SK-N-SH treated with all-trans-retinoic acid at 6 μM for 48 hours (cell line): Measurements from ENCODE around the gene AMIGO2.

Source experiments
- ATAC-seq: fragments of 200-7000 bp; cut with Tn5 transposase; 3 replicates; pipeline ENCODE4 v1.9.1; 2020; ENCODE audit warnings: mild to moderate bottlenecking, moderate library complexity
- ARNTL ChIP-seq: fragments of 450-650 bp; formaldehyde crosslinking; IDR thresholded peaks from 2 replicates; pipeline ENCODE4 v1.5.0; 2020; ENCODE audit warnings: low read depth, mild to moderate bottlenecking, moderate library complexity, borderline replicate concordance
- BACH2 ChIP-seq: fragments of 250-450 bp; sonication (Bioruptor Pico); IDR thresholded peaks from 2 replicates; pipeline ENCODE4 v1.9.0; 2021; ENCODE audit warnings: mild to moderate bottlenecking, borderline replicate concordance
- CSDC2 ChIP-seq: fragments of 250-450 bp; sonication (Bioruptor Pico); IDR thresholded peaks from 2 replicates; pipeline ENCODE4 v1.5.0; 2020; ENCODE audit warnings: mild to moderate bottlenecking, moderate library complexity
- ESRRG ChIP-seq: fragments of 250-450 bp; sonication (Bioruptor Pico); IDR thresholded peaks from 2 replicates; pipeline ENCODE4 v1.6.1; 2021; ENCODE audit warnings: mild to moderate bottlenecking
- GLIS3 ChIP-seq: fragments of 250-450 bp; sonication (Bioruptor Pico); IDR thresholded peaks from 2 replicates; pipeline ENCODE4 v1.5.0; 2020; ENCODE audit warnings: mild to moderate bottlenecking, moderate library complexity
- ISL1 ChIP-seq: fragments of 250-450 bp; sonication (Bioruptor Pico); IDR thresholded peaks from 2 replicates; pipeline ENCODE4 v2.1.2; 2022; ENCODE audit warnings: mild to moderate bottlenecking, moderate library complexity
- OSR1 ChIP-seq: fragments of 250-450 bp; sonication (Bioruptor Pico); IDR thresholded peaks from 2 replicates; pipeline ENCODE4 v1.8.0; 2022; ENCODE audit warnings: moderate library complexity, mild to moderate bottlenecking, inconsistent platforms
- PPARA ChIP-seq: fragments of 250-450 bp; sonication (Bioruptor Pico); IDR thresholded peaks from 2 replicates; pipeline ENCODE4 v1.5.0; 2020; ENCODE audit warnings: mild to moderate bottlenecking, borderline replicate concordance
- RARB ChIP-seq: fragments of 250-450 bp; sonication (Bioruptor Pico); IDR thresholded peaks from 2 replicates; pipeline ENCODE4 v1.8.0; 2021; ENCODE audit warnings: mild to moderate bottlenecking, moderate library complexity
- SNAI2 ChIP-seq: fragments of 250-450 bp; sonication (Bioruptor Pico); IDR thresholded peaks from 2 replicates; pipeline ENCODE4 v1.5.0; 2020; ENCODE audit warnings: mild to moderate bottlenecking, moderate library complexity
- TCF4 ChIP-seq: fragments of 250-450 bp; sonication (Bioruptor Pico); IDR thresholded peaks from 2 replicates; pipeline ENCODE4 v1.8.0; 2021; ENCODE audit warnings: mild to moderate bottlenecking, moderate library complexity, borderline replicate concordance
- TOX ChIP-seq: fragments of 250-450 bp; sonication (Bioruptor Pico); IDR thresholded peaks from 2 replicates; pipeline ENCODE4 v1.8.0; 2021; ENCODE audit warnings: mild to moderate bottlenecking, moderate library complexity, borderline replicate concordance
- ZC3H10 ChIP-seq: fragments of 250-450 bp; sonication (Bioruptor Pico); IDR thresholded peaks from 2 replicates; pipeline ENCODE4 v1.5.1; 2021; ENCODE audit warnings: mild to moderate bottlenecking, moderate library complexity
- ZFP3 ChIP-seq: fragments of 250-450 bp; sonication (Bioruptor Pico); IDR thresholded peaks from 2 replicates; pipeline ENCODE4 v1.5.0; 2020; ENCODE audit warnings: mild to moderate bottlenecking, moderate library complexity
- ZFP30 ChIP-seq: fragments of 450-650 bp; formaldehyde crosslinking; IDR thresholded peaks from 2 replicates; pipeline ENCODE4 v1.5.0; 2022; ENCODE audit warnings: mild to moderate bottlenecking, moderate library complexity
- ZNF565 ChIP-seq: fragments of 450-650 bp; formaldehyde crosslinking; conservative IDR thresholded peaks from 2 replicates; pipeline ENCODE4 v1.5.0; 2020; ENCODE audit warnings: low read depth, mild to moderate bottlenecking, moderate library complexity
- ZNF70 ChIP-seq: fragments of 450-650 bp; formaldehyde crosslinking; IDR thresholded peaks from 2 replicates; pipeline ENCODE4 v1.5.0; 2020; ENCODE audit warnings: mild to moderate bottlenecking, moderate library complexity
- ZNF8 ChIP-seq: fragments of 450-650 bp; formaldehyde crosslinking; IDR thresholded peaks from 2 replicates; pipeline ENCODE4 v1.5.0; 2020; ENCODE audit warnings: mild to moderate bottlenecking, moderate library complexity
- TF ChIP-seq, protein P1 (sequence below): fragments of 250-450 bp; sonication (Bioruptor Pico); IDR thresholded peaks from 2 replicates; pipeline ENCODE4 v1.5.1; 2021; ENCODE audit warnings: mild to moderate bottlenecking, moderate library complexity
- TF ChIP-seq, protein P2 (sequence below): fragments of 250-450 bp; sonication (Bioruptor Pico); IDR thresholded peaks from 2 replicates; pipeline ENCODE4 v1.5.1; 2020; ENCODE audit warnings: low read depth, mild to moderate bottlenecking, moderate library complexity
- TF ChIP-seq, protein P3 (sequence below): fragments of 250-450 bp; sonication (Bioruptor Pico); IDR thresholded peaks from 2 replicates; pipeline ENCODE4 v1.8.0; 2020; ENCODE audit warnings: mild to moderate bottlenecking, moderate library complexity, borderline replicate concordance
- TF ChIP-seq, protein P4 (sequence below): fragments of 250-450 bp; sonication (Bioruptor Pico); IDR thresholded peaks from 2 replicates; pipeline ENCODE4 v1.8.0; 2021; ENCODE audit warnings: low read depth, mild to moderate bottlenecking, moderate library complexity, borderline replicate concordance

The AMIGO2 gene

DNA sequence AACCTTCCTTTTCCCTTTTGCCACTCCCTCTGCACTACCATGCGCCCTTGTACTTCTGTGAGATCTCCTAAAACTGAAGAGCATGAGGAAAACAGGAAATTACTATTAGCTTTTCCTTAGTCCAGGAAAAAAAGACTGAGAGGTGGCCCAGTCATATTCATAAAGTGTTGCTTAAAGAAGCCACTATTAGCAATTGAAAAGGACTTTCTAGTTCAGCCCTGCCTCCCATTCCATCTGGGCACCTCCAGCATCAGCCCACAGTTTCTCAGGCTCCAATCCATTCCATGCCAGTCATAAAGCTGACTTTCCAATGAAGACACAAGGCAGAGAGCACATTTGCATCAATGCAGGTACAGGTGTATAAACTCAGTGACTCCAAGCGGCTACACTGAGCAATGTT lies 19.9 kb upstream of the AMIGO2 start (continued):
- TF ChIP-seq, protein P1, sequence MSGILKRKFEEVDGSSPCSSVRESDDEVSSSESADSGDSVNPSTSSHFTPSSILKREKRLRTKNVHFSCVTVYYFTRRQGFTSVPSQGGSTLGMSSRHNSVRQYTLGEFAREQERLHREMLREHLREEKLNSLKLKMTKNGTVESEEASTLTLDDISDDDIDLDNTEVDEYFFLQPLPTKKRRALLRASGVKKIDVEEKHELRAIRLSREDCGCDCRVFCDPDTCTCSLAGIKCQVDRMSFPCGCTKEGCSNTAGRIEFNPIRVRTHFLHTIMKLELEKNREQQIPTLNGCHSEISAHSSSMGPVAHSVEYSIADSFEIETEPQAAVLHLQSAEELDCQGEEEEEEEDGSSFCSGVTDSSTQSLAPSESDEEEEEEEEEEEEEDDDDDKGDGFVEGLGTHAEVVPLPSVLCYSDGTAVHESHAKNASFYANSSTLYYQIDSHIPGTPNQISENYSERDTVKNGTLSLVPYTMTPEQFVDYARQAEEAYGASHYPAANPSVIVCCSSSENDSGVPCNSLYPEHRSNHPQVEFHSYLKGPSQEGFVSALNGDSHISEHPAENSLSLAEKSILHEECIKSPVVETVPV = no peak
- no peak for TF ChIP-seq ZNF565 (CRISPR knock-in tag)
- TF ChIP-seq, protein P2, sequence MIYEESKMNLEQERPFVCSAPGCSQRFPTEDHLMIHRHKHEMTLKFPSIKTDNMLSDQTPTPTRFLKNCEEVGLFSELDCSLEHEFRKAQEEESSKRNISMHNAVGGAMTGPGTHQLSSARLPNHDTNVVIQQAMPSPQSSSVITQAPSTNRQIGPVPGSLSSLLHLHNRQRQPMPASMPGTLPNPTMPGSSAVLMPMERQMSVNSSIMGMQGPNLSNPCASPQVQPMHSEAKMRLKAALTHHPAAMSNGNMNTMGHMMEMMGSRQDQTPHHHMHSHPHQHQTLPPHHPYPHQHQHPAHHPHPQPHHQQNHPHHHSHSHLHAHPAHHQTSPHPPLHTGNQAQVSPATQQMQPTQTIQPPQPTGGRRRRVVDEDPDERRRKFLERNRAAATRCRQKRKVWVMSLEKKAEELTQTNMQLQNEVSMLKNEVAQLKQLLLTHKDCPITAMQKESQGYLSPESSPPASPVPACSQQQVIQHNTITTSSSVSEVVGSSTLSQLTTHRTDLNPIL = no peak
- TF ChIP-seq ZNF8 (CRISPR knock-in tag) = no peak
- no peak for TF ChIP-seq ZC3H10 (CRISPR knock-in tag)
- TF ChIP-seq, all 23 proteins: peak for 0

DNA sequence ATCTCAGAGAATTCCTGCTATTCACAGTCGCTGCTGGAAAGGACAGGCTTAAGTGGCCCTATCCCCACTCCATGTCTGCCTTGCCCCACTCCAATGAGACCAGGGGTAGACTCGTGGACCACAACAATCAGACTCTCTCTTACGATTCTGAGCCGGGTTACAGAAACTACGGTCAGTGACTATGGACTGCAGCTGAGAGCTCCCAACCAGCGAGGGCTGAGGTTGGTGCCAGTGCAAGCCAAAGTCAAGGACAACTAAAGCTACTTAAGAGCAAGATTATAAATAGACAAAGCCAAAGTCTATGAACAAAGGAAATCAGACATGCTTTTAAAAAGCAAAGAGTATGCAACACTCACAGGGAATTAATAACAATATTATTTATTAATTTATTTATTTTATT lies 18.3 kb upstream of the AMIGO2 start:
- no peak for TF ChIP-seq RARB (CRISPR knock-in tag)
- TF ChIP-seq, protein P2 = no peak
- TF ChIP-seq ARNTL (CRISPR knock-in tag) = no peak
- TF ChIP-seq ZNF8 (CRISPR knock-in tag) = no peak
- no peak for TF ChIP-seq ZNF70 (CRISPR knock-in tag)
- TF ChIP-seq ISL1 (CRISPR knock-in tag) = no peak
- TF ChIP-seq, protein P1 = no peak
- ATAC-seq = no peak

DNA sequence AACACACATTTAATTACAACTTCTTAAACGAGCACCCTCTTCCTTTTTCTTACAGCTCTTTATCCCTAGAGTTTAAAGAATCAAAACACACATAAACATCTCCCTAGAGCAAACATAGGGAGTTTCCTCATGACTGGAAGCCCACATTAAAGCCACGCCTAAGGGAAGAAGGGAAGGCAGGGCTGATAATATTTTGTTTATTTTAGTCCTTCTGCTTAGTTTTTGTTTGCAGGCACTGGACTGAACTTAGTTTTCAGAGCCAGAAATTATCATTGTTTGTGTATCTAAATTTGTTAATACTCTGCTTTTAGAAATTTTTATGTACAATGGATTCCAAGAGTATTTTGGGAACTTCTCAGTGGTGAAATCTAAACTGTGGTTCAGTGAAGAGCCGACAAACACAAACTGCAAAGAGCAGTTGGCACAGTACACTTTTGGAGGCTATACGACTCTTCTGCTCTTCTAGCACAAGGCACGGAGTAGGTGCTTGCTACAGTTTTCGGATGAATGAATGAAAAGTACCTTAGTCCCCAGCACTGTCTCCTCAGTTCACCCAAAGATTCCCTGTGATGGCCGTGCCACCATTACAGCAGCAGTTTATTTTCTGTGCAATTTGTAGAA lies 17.6 kb upstream of the AMIGO2 start:
- TF ChIP-seq SNAI2 (CRISPR knock-in tag) = no peak
- no peak for TF ChIP-seq RARB (CRISPR knock-in tag)
- TF ChIP-seq, protein P1 = no peak
- TF ChIP-seq ESRRG (CRISPR knock-in tag) = no peak
- TF ChIP-seq ZFP30 = no peak
- no peak for TF ChIP-seq BACH2 (CRISPR knock-in tag)
- no peak for TF ChIP-seq PPARA (CRISPR knock-in tag)
- no peak for TF ChIP-seq CSDC2 (CRISPR knock-in tag)
- no peak for TF ChIP-seq ISL1 (CRISPR knock-in tag)
- no peak for ATAC-seq

DNA sequence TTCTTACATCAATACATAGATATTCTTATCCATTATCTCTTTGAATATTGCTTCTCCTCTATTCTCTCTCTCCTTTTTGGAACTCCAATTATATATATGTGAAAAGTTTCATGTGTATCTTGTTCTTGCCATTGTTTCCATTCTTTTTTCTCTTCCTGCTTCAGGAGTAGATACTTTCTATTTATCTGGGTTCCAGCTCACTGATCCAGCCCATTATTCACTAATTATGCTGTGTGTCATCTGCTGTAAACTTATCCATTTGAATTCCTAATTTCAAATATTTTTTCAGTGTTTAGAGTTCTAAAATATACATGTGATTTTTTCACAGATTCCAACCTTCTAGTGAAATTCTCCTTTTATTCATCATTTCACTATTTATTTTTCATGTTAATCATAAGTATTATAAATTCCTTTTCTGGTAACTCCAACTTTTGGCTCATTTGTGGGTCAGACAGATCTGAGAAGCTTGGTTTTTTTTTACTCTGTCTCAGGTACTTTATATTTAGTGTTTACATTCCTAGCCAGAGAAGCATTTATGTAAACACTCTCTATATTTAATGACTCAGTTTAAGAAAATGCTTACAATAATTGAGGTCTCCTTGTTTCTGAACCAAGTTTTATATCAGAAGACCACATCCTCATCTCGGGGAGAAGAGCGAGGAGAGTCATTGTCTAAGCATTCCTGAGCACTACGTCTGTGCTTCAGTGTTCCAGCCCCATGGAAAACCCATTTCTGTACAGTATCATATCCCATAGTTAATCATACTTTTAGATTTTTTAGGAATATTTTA lies 15.9 kb upstream of the AMIGO2 start:
- TF ChIP-seq GLIS3 (CRISPR knock-in tag) (no peak), PPARA (CRISPR knock-in tag) (no peak), ZNF565 (CRISPR knock-in tag) (no peak), ZNF8 (CRISPR knock-in tag) (no peak), BACH2 (CRISPR knock-in tag) (no peak), TCF4 (CRISPR knock-in tag) (no peak), ZNF70 (CRISPR knock-in tag) (no peak), RARB (CRISPR knock-in tag) (no peak), OSR1 (CRISPR knock-in tag) (no peak), ZFP3 (CRISPR knock-in tag) (no peak), ARNTL (CRISPR knock-in tag) (no peak), CSDC2 (CRISPR knock-in tag) (no peak), TOX (CRISPR knock-in tag) (no peak)
- TF ChIP-seq, protein P3, sequence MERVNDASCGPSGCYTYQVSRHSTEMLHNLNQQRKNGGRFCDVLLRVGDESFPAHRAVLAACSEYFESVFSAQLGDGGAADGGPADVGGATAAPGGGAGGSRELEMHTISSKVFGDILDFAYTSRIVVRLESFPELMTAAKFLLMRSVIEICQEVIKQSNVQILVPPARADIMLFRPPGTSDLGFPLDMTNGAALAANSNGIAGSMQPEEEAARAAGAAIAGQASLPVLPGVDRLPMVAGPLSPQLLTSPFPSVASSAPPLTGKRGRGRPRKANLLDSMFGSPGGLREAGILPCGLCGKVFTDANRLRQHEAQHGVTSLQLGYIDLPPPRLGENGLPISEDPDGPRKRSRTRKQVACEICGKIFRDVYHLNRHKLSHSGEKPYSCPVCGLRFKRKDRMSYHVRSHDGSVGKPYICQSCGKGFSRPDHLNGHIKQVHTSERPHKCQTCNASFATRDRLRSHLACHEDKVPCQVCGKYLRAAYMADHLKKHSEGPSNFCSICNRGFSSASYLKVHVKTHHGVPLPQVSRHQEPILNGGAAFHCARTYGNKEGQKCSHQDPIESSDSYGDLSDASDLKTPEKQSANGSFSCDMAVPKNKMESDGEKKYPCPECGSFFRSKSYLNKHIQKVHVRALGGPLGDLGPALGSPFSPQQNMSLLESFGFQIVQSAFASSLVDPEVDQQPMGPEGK (CRISPR knock-in tag) = no peak
- TF ChIP-seq, protein P2 = no peak
- TF ChIP-seq, protein P4, sequence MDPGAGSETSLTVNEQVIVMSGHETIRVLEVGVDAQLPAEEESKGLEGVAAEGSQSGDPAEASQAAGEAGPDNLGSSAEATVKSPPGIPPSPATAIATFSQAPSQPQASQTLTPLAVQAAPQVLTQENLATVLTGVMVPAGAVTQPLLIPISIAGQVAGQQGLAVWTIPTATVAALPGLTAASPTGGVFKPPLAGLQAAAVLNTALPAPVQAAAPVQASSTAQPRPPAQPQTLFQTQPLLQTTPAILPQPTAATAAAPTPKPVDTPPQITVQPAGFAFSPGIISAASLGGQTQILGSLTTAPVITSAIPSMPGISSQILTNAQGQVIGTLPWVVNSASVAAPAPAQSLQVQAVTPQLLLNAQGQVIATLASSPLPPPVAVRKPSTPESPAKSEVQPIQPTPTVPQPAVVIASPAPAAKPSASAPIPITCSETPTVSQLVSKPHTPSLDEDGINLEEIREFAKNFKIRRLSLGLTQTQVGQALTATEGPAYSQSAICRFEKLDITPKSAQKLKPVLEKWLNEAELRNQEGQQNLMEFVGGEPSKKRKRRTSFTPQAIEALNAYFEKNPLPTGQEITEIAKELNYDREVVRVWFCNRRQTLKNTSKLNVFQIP (CRISPR knock-in tag) = no peak
- TF ChIP-seq, all 23 proteins: peak for 0
- peak; percentile 33; the same call in 1 of the 3 replicates for ATAC-seq
